HCT116 (cell line): Measurements from ENCODE around the gene CISH. TPM values are rescaled to one million over a fixed set of nuclear protein-coding genes. Genes with fewer than 3 reads are reported as not detected.

ENCODE experiments used
- ATAC-seq: fragments of 200-7000 bp; cut with Tn5 transposase; 2 replicates; pipeline ENCODE4 v1.9.1; 2020; ENCODE audit warnings: mild to moderate bottlenecking, moderate library complexity
- BruUV-seq: library from RNA; stranded (reverse); fragments of 400-500 nt; replicated peaks from 2 replicates; lab custom pipeline; 2021; lab: Mats Ljungman, UMichigan
- CTCF ChIA-PET: fragments of 300-600 bp; sonication (Branson Sonifier 250); formaldehyde crosslinking; loops from one replicate; lab custom pipeline; 2021; ENCODE audit warnings: antibody characterized with exemption; lab: Charles Lee
- POLR2A ChIA-PET: fragments of 300-600, 350-600 bp; sonication (Branson Sonifier 250); formaldehyde crosslinking; loops from one replicate; lab custom pipeline; 2021; ENCODE audit warnings: antibody characterized with exemption; lab: Charles Lee
- RAD21 ChIA-PET, 2 experiments: fragments of 300-600 bp; sonication (Branson Sonifier 250); formaldehyde crosslinking; loops; one replicate each; lab custom pipeline; 2023; ENCODE audit warnings: low total read pairs in 2 of 2; ENCODE audit not compliant: uncharacterized antibody in 2 of 2, unreplicated experiment in 2 of 2, low non-redundant PET in 1 of 2; lab: Charles Lee
- DNase-seq: peaks from one replicate; pipeline ENCODE4 v3.0.0-alpha.2; 2010; ENCODE audit warnings: low read depth, low spot score
- H2AFZ ChIP-seq: fragments of 200-600 bp; shearing (Covaris generic), sonication (generic); 2 replicates; pipeline ENCODE4 v1.6.1; 2017; ENCODE audit warnings: low read depth, mixed run types, mixed read lengths, antibody characterized with exemption, low read length; ENCODE audit not compliant: poor library complexity, severe bottlenecking
- H3K27ac ChIP-seq: 2 replicates; pipeline ENCODE4 v1.5.1; 2012; ENCODE audit warnings: low read depth, low read length
- H3K27me3 ChIP-seq: fragments of 200-600 bp; sonication (generic); 2 replicates; pipeline ENCODE4 v1.6.1; 2016; ENCODE audit warnings: mixed run types, low read length, mixed read lengths; ENCODE audit not compliant: insufficient read depth
- H3K36me3 ChIP-seq, 2 experiments: fragments of 200-500 bp in 1 of 2; fragments of 200-600 bp in 1 of 2; sonication (Bioruptor generic) in 1 of 2; sonication (generic) in 1 of 2; 2 replicates each; pipeline versions ENCODE4 v1.5.1 to v1.6.1; 2014 to 2016; ENCODE audit warnings: low read length in 2 of 2, inconsistent platforms in 1 of 2, mixed read lengths in 1 of 2, mixed run types in 1 of 2; ENCODE audit not compliant: insufficient read depth in 2 of 2, control insufficient read depth in 1 of 2
- H3K4me1 ChIP-seq, 2 experiments: fragments of 200-600 bp in 1 of 2; sonication (generic) in 1 of 2; 2 replicates each; pipeline versions ENCODE4 v1.5.1 to v1.6.1; 2012 to 2017; ENCODE audit warnings: low read length in 2 of 2, inconsistent platforms in 1 of 2, mild to moderate bottlenecking in 1 of 2, mixed read lengths in 1 of 2, mixed run types in 1 of 2, moderate library complexity in 1 of 2; ENCODE audit not compliant: insufficient read depth in 2 of 2, control insufficient read depth in 1 of 2
- H3K4me2 ChIP-seq: fragments of 200-600 bp; sonication (generic); 2 replicates; pipeline ENCODE4 v1.6.1; 2017; ENCODE audit warnings: mixed run types, low read length, mixed read lengths
- H3K4me3 ChIP-seq, 2 experiments: fragments of 200-600 bp in 1 of 2; sonication (generic) in 1 of 2; replicated peaks in 1 of 2; 2 replicates each; pipeline ENCODE4 v1.5.1; 2011 to 2016; ENCODE audit warnings: low read length in 2 of 2, control low read depth in 1 of 2, low read depth in 1 of 2, mild to moderate bottlenecking in 1 of 2, mixed read lengths in 1 of 2, mixed run types in 1 of 2
- H3K79me2 ChIP-seq: fragments of 200-600 bp; sonication (generic); 2 replicates; pipeline ENCODE4 v1.6.1; 2017; ENCODE audit warnings: mild to moderate bottlenecking, mixed run types, low read length, moderate library complexity, mixed read lengths; ENCODE audit not compliant: insufficient read depth
- H3K9ac ChIP-seq: fragments of 200-600 bp; sonication (generic); 2 replicates; pipeline ENCODE4 v1.6.1; 2016; ENCODE audit warnings: low read length, mixed read lengths
- H3K9me2 ChIP-seq: fragments of 200-600 bp; sonication (generic), shearing (Covaris generic); 2 replicates; pipeline ENCODE4 v1.6.1; 2017; ENCODE audit warnings: mixed run types, mild to moderate bottlenecking, moderate library complexity; ENCODE audit not compliant: insufficient read depth
- H3K9me3 ChIP-seq, 2 experiments: fragments of 200-500 bp in 1 of 2; fragments of 200-600 bp in 1 of 2; sonication (Bioruptor generic) in 1 of 2; sonication (generic) in 1 of 2; 2 replicates each; pipeline ENCODE4 v1.6.1; 2014 to 2017; ENCODE audit warnings: low read length in 2 of 2, mixed read lengths in 2 of 2, inconsistent platforms in 1 of 2, low read depth in 1 of 2, mild to moderate bottlenecking in 1 of 2, mixed run types in 1 of 2, moderate library complexity in 1 of 2; ENCODE audit not compliant: control insufficient read depth in 1 of 2, insufficient read depth in 1 of 2
- H4K20me1 ChIP-seq: fragments of 200-600 bp; sonication (generic), shearing (Covaris generic); 2 replicates; pipeline ENCODE4 v1.6.1; 2017; ENCODE audit warnings: mixed run types, mild to moderate bottlenecking, moderate library complexity; ENCODE audit not compliant: insufficient read depth
- CBX3 ChIP-seq: IDR thresholded peaks from 2 replicates; pipeline ENCODE4 v1.6.1; 2012; ENCODE audit warnings: low read depth
- CTCF ChIP-seq, 3 experiments: fragments of 200-600 bp in 1 of 3; sonication (generic) in 1 of 3; IDR thresholded peaks in 2 of 3; conservative IDR thresholded peaks in 1 of 3; 2 replicates each; pipeline ENCODE4 v1.5.1; 2012 to 2017; ENCODE audit warnings: low read depth in 2 of 3, low read length in 2 of 3, antibody characterized with exemption in 1 of 3, borderline replicate concordance in 1 of 3, control low read depth in 1 of 3, mild to moderate bottlenecking in 1 of 3, mixed read lengths in 1 of 3, mixed run types in 1 of 3, moderate library complexity in 1 of 3; ENCODE audit not compliant: insufficient read depth in 1 of 3
- EGR1 ChIP-seq: IDR thresholded peaks from 2 replicates; pipeline ENCODE4 v1.6.1; 2012; ENCODE audit warnings: low read depth
- ELF1 ChIP-seq: IDR thresholded peaks from 2 replicates; pipeline ENCODE4 v1.6.1; 2012; ENCODE audit warnings: low read depth, borderline replicate concordance
- EZH2 ChIP-seq: fragments of 200-600 bp; sonication (generic); IDR thresholded peaks from 2 replicates; pipeline ENCODE4 v1.6.1; 2017; ENCODE audit warnings: antibody characterized with exemption, mixed run types
- FOSL1 ChIP-seq: IDR thresholded peaks from 2 replicates; pipeline ENCODE4 v1.6.1; 2012; ENCODE audit warnings: low read depth
- JUND ChIP-seq: IDR thresholded peaks from 2 replicates; pipeline ENCODE4 v1.6.1; 2012
- MAX ChIP-seq: IDR thresholded peaks from 2 replicates; pipeline ENCODE4 v1.6.1; 2012
- POLR2AphosphoS5 ChIP-seq: IDR thresholded peaks from 2 replicates; pipeline ENCODE4 v1.6.1; 2011; ENCODE audit warnings: mild to moderate bottlenecking, low read depth, low read length, moderate library complexity
- RAD21 ChIP-seq: IDR thresholded peaks from 2 replicates; pipeline ENCODE4 v1.6.1; 2012; ENCODE audit warnings: low read depth, mild to moderate bottlenecking
- REST ChIP-seq: IDR thresholded peaks from 2 replicates; pipeline ENCODE4 v1.6.1; 2012; ENCODE audit warnings: low read depth
- SP1 ChIP-seq: IDR thresholded peaks from 2 replicates; pipeline ENCODE4 v1.6.1; 2012; ENCODE audit warnings: low read depth
- SRF ChIP-seq: IDR thresholded peaks from 2 replicates; pipeline ENCODE4 v1.6.1; 2012; ENCODE audit warnings: low read depth
- TCF7L2 ChIP-seq: IDR thresholded peaks from 2 replicates; pipeline ENCODE4 v1.7.0; 2011; ENCODE audit warnings: borderline replicate concordance, inconsistent platforms; ENCODE audit not compliant: insufficient read depth, insufficient read length; ENCODE audit errors: extremely low read depth
- YY1 ChIP-seq: IDR thresholded peaks from 2 replicates; pipeline ENCODE4 v1.6.1; 2011; ENCODE audit warnings: low read length, low read depth, moderate library complexity, mild to moderate bottlenecking; ENCODE audit not compliant: insufficient replicate concordance; ENCODE audit errors: extremely low read depth
- ZFX ChIP-seq: fragments of 450-650 bp; IDR thresholded peaks from 2 replicates; pipeline ENCODE4 v1.6.1; 2017
- ZNF274 ChIP-seq: fragments of 200-500 bp; sonication (Bioruptor generic); IDR thresholded peaks from 2 replicates; pipeline ENCODE4 v1.6.1; 2014; ENCODE audit warnings: mild to moderate bottlenecking, low read depth, low read length, inconsistent platforms
- intact Hi-C: fragments of 100-400 bp; cut with micrococcal nuclease; formaldehyde crosslinking; loops from 2 replicates; pipeline ENCODE4 v1.10.0; 2022
- total RNA-seq: library from RNA; stranded (reverse); gene quantifications from one replicate; pipeline ENCODE4 v1.2.1, GENCODE V29; 2021; ENCODE audit not compliant: unreplicated experiment
- TF ChIP-seq, protein P1 (sequence below): IDR thresholded peaks from 2 replicates; pipeline ENCODE4 v1.6.1; 2011; ENCODE audit warnings: mild to moderate bottlenecking, low read length, moderate library complexity; ENCODE audit not compliant: insufficient replicate concordance; ENCODE audit errors: extremely low read depth

The CISH gene
- total RNA-seq, 1 experiment from 2014 or later = 4.5 TPM

- no peak overlapping the region for H3K27ac ChIP-seq
Measured at GRCh38 chr3:50605901-50606326, 5.7 kb downstream of the CISH start.

More at GRCh38 chr3:50605901-50606326, 5.7 kb downstream of the CISH start:
- H3K4me1 ChIP-seq = peaks cover 28 to 34% of the 10 kb centered on the region in 2 experiments
- no peak overlapping the region for H2AFZ ChIP-seq
- TF ChIP-seq EZH2 = no peak
- TF ChIP-seq SRF = no peak
- TF ChIP-seq CBX3 = no peak
- no peak for TF ChIP-seq YY1
- no peak for TF ChIP-seq POLR2AphosphoS5
- TF ChIP-seq MAX = no peak
- TF ChIP-seq JUND = no peak
- TF ChIP-seq FOSL1 = no peak
- TF ChIP-seq SP1 = no peak
- no peak for TF ChIP-seq ZNF274
- no peak for TF ChIP-seq EGR1
- TF ChIP-seq REST = no peak
- no peak for TF ChIP-seq CTCF (IDR thresholded peaks at IDR 0.05 in 2 of 3, conservative IDR thresholded peaks at IDR 0.05 in 1 of 3; ENCODE audit: borderline replicate concordance in 1 of 3, insufficient read depth in 1 of 3, low read depth in 2 of 3, low read length in 2 of 3)
- TF ChIP-seq, protein P1, sequence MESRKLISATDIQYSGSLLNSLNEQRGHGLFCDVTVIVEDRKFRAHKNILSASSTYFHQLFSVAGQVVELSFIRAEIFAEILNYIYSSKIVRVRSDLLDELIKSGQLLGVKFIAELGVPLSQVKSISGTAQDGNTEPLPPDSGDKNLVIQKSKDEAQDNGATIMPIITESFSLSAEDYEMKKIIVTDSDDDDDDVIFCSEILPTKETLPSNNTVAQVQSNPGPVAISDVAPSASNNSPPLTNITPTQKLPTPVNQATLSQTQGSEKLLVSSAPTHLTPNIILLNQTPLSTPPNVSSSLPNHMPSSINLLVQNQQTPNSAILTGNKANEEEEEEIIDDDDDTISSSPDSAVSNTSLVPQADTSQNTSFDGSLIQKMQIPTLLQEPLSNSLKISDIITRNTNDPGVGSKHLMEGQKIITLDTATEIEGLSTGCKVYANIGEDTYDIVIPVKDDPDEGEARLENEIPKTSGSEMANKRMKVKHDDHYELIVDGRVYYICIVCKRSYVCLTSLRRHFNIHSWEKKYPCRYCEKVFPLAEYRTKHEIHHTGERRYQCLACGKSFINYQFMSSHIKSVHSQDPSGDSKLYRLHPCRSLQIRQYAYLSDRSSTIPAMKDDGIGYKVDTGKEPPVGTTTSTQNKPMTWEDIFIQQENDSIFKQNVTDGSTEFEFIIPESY = no peak
- TF ChIP-seq ELF1 = no peak
- TF ChIP-seq ZFX = no peak
- no peak for TF ChIP-seq TCF7L2
- no peak for TF ChIP-seq RAD21
- BruUV-seq = no TSS peak
- H3K9ac ChIP-seq = no peak overlapping the region
- ChIA-PET CTCF (no interaction called here), POLR2A (no interaction called here), RAD21 (no interaction called here)
- H3K27me3 ChIP-seq = no peaks in the 10 kb centered on the region
- no peak overlapping the region for H3K4me3 ChIP-seq
- DNase-seq = no peak
- H3K36me3 ChIP-seq = 0 out of 4 replicates have a peak, but pooled peaks cover 0 to 5% of the 10 kb centered on the region in 2 experiments
- H3K9me2 ChIP-seq = no peaks in the 10 kb centered on the region
- H4K20me1 ChIP-seq = no peaks in the 10 kb centered on the region
- H3K9me3 ChIP-seq = no peaks in the 10 kb centered on the region
- no peak for ATAC-seq
- no peak overlapping the region for H3K4me2 ChIP-seq
- intact Hi-C loops = no loop called here
- no peaks in the 10 kb centered on the region; the same call in 1 of the 2 replicates for H3K79me2 ChIP-seq
